GM18909 (cell line): ENCODE data around the gene WNT8B.

Source experiments
- ATAC-seq: cut with Tn5 transposase; IDR thresholded peaks from one replicate; pipeline ENCODE4 v1.9.1; 2021; ENCODE audit warnings: mild to moderate bottlenecking; ENCODE audit not compliant: unreplicated experiment, poor library complexity

WNT8B gene

GRCh38 chr10:100462709-100463108 lies at the start of gene WNT8B:
Gene WNT8B, plus strand, starts transcription at chr10:100463009. Its CDS starts 160 bp downstream, at chr10:100463169.
- ATAC-seq: no peak

GRCh38 chr10:100413173-100413572 lies 49.6 kb upstream of the WNT8B start:
- no peak for ATAC-seq

- ATAC-seq: no peak
Measured at GRCh38 chr10:100419911-100420449, 42.8 kb upstream of the WNT8B start.

- no peak for ATAC-seq
Measured at GRCh38 chr10:100427374-100427773, 35.4 kb upstream of the WNT8B start.

- peak; percentile 76 for ATAC-seq
Measured at GRCh38 chr10:100433253-100434240, 29.3 kb upstream of the WNT8B start.

GRCh38 chr10:100436255-100436654 lies 26.6 kb upstream of the WNT8B start:
- ATAC-seq: no peak

GRCh38 chr10:100438674-100439315 lies 24.0 kb upstream of the WNT8B start:
- ATAC-seq: no peak

GRCh38 chr10:100442548-100442947 lies 20.3 kb upstream of the WNT8B start:
- ATAC-seq: no peak

GRCh38 chr10:100446130-100446761 lies 16.6 kb upstream of the WNT8B start:
- no peak for ATAC-seq

- ATAC-seq: no peak
Measured at GRCh38 chr10:100447663-100448062, 15.1 kb upstream of the WNT8B start.

GRCh38 chr10:100448951-100449350 lies 13.9 kb upstream of the WNT8B start:
- ATAC-seq: no peak

GRCh38 chr10:100468322-100468721 lies 5.5 kb downstream of the WNT8B start:
- no peak for ATAC-seq

GRCh38 chr10:100468978-100469377 lies 6.2 kb downstream of the WNT8B start:
- no peak for ATAC-seq

- ATAC-seq: no peak
Measured at GRCh38 chr10:100469756-100470155, 6.9 kb downstream of the WNT8B start.

GRCh38 chr10:100470367-100470766 lies 7.6 kb downstream of the WNT8B start:
- ATAC-seq: no peak

- no peak for ATAC-seq
Measured at GRCh38 chr10:100477970-100478369, 15.2 kb downstream of the WNT8B start.

- ATAC-seq: no peak
Measured at GRCh38 chr10:100479037-100479436, 16.2 kb downstream of the WNT8B start.

GRCh38 chr10:100480002-100480401 lies 17.2 kb downstream of the WNT8B start:
- no peak for ATAC-seq

GRCh38 chr10:100481462-100482081 lies 18.8 kb downstream of the WNT8B start:
- peak; percentile 98 for ATAC-seq

- ATAC-seq: peak; percentile 40
Measured at GRCh38 chr10:100482181-100482833, 19.5 kb downstream of the WNT8B start.
